Prostate gland (tissue), 2 donors: Measurements from ENCODE around the gene PARP1. TPM values are rescaled to one million over a fixed set of nuclear protein-coding genes. Genes with fewer than 3 reads are reported as not detected.

Experiments used
- DNase-seq: peaks from one replicate; pipeline ENCODE4 v3.0.0-alpha.2; 2019; ENCODE audit warnings: low spot score
- H3K27ac ChIP-seq, 2 donors: fragments of 200-600 bp; sonication (generic); 2 replicates each; pipeline ENCODE4 v1.5.1; 2017 to 2019
- H3K27me3 ChIP-seq: fragments of 200-600 bp; sonication (generic); replicated peaks from 2 replicates; pipeline ENCODE4 v1.5.1; 2019; ENCODE audit not compliant: insufficient read depth
- H3K36me3 ChIP-seq, 2 donors: fragments of 200-600 bp; sonication (generic); 1 replicate in 1 of 2; 2 replicates in 1 of 2; pipeline versions ENCODE4 v1.5.1 to v1.8.1; 2017 to 2019
- H3K4me1 ChIP-seq: fragments of 200-600 bp; sonication (generic); replicated peaks from 2 replicates; pipeline ENCODE4 v1.5.1; 2019
- H3K4me3 ChIP-seq, 2 donors: fragments of 200-600 bp; sonication (generic); 2 replicates each; pipeline ENCODE4 v1.5.1; 2017 to 2019
- H3K9me3 ChIP-seq: fragments of 200-600 bp; sonication (generic); 2 replicates; pipeline ENCODE4 v1.5.1; 2017
- CTCF ChIP-seq, 4 experiments: fragments of 200-600 bp in 2 of 4; fragments of 450-650 bp in 2 of 4; sonication (generic) in 2 of 4; IDR thresholded peaks; 1 replicate in 3 of 4; 2 replicates in 1 of 4; pipeline ENCODE4 v1.5.1; 2016 to 2019; ENCODE audit warnings: antibody characterized with exemption in 4 of 4, mild to moderate bottlenecking in 2 of 4, moderate library complexity in 2 of 4
- POLR2A ChIP-seq: fragments of 450-650 bp; IDR thresholded peaks from one replicate; pipeline ENCODE4 v1.6.1; 2016; ENCODE audit warnings: antibody characterized with exemption, mild to moderate bottlenecking
- POLR2AphosphoS5 ChIP-seq: sonication (generic); formaldehyde crosslinking; IDR thresholded peaks from one replicate; pipeline ENCODE4 v1.6.1; 2017; ENCODE audit warnings: antibody characterized with exemption
- WGBS: methylation state at CpG from one replicate; pipeline ENCODE4 v1.1.5; 2018; 5-methylcytosine and 5-hydroxymethylcytosine counted together
- intact Hi-C: fragments of 100-400 bp; cut with DNase I; formaldehyde crosslinking; loops from one replicate; pipeline ENCODE4 v1.14.2; 2022
- total RNA-seq, 2 donors: library from RNA; depleted of rRNA; stranded (reverse); fragments of >200 nt; gene quantifications; one replicate each; pipeline ENCODE4 v1.1.0, GENCODE V29; 2016

The PARP1 gene
- total RNA-seq, 2 donors from 2014 or later = 197 to 212 TPM

GRCh38 chr1:226320930-226321329 lies 87.0 kb downstream of the PARP1 start:
- Histone ChIP-seq H3K27ac (no peak overlapping the region), H3K4me3 (no peak overlapping the region), H3K27me3 (peaks cover 4% of the 10 kb centered on the region), H3K9me3 (no peaks in the 10 kb centered on the region), H3K36me3 (no peaks in the 10 kb centered on the region), H3K4me1 (no peaks in the 10 kb centered on the region)
- intact Hi-C loops = no loop called here
- 92% methylated on average over 10 of the region's 10 CpGs for WGBS
- no peak for DNase-seq
- TF ChIP-seq CTCF (IDR thresholded peaks at IDR 0.05) (no peak), POLR2A (no peak), POLR2AphosphoS5 (no peak)

GRCh38 chr1:226318471-226318870 lies 89.4 kb downstream of the PARP1 start:
- TF ChIP-seq CTCF (IDR thresholded peaks at IDR 0.05) (no peak), POLR2AphosphoS5 (no peak), POLR2A (no peak)

GRCh38 chr1:226314055-226314454 lies 93.8 kb downstream of the PARP1 start:
- TF ChIP-seq POLR2A (no peak), POLR2AphosphoS5 (no peak), CTCF (IDR thresholded peaks at IDR 0.05) (no peak)
- no peaks in the 10 kb centered on the region for H3K9me3 ChIP-seq
- H3K4me3 ChIP-seq = no peak overlapping the region
- no peak overlapping the region for H3K27ac ChIP-seq
- H3K4me1 ChIP-seq = no peaks in the 10 kb centered on the region
- no peaks in the 10 kb centered on the region for H3K36me3 ChIP-seq
- no peak for DNase-seq
- intact Hi-C loops = no loop called here
- H3K27me3 ChIP-seq = no peaks in the 10 kb centered on the region

More at GRCh38 chr1:226318471-226318870, 89.4 kb downstream of the PARP1 start:
- intact Hi-C loops = no loop called here
- peaks cover 4% of the 10 kb centered on the region for H3K27me3 ChIP-seq
- no peaks in the 10 kb centered on the region for H3K9me3 ChIP-seq
- 95% methylated on average over 5 of the region's 5 CpGs for WGBS
- no peak for DNase-seq
- H3K36me3 ChIP-seq = no peaks in the 10 kb centered on the region
- H3K4me3 ChIP-seq = no peak overlapping the region
- no peak overlapping the region for H3K27ac ChIP-seq
- no peaks in the 10 kb centered on the region for H3K4me1 ChIP-seq

- no peak overlapping the region for H3K27ac ChIP-seq
- no peaks in the 10 kb centered on the region for H3K27me3 ChIP-seq
- no peaks in the 10 kb centered on the region for H3K4me1 ChIP-seq
- intact Hi-C loops = no loop called here
- no peaks in the 10 kb centered on the region for H3K9me3 ChIP-seq
- DNase-seq = no peak
- WGBS = 93% methylated on average over 2 of the region's 2 CpGs
- H3K36me3 ChIP-seq = no peaks in the 10 kb centered on the region
- no peak overlapping the region for H3K4me3 ChIP-seq
- no peak for TF ChIP-seq POLR2A
Measured at GRCh38 chr1:226312065-226312464, 95.8 kb downstream of the PARP1 start.

- TF ChIP-seq CTCF (IDR thresholded peaks at IDR 0.05) (no peak), POLR2A (no peak), POLR2AphosphoS5 (no peak)
- Histone ChIP-seq H3K36me3 (no peaks in the 10 kb centered on the region), H3K4me1 (no peaks in the 10 kb centered on the region), H3K27ac (no peak overlapping the region), H3K4me3 (no peak overlapping the region), H3K9me3 (no peaks in the 10 kb centered on the region), H3K27me3 (no peaks in the 10 kb centered on the region)
- DNase-seq = no peak
- WGBS = 96% methylated on average over 7 of the region's 7 CpGs
- intact Hi-C loops = no loop called here
Measured at GRCh38 chr1:226311376-226311775, 96.5 kb downstream of the PARP1 start.

Other genes with a start within 250 kb of the PARP1 start
- gene ACBD3, start 221.4 kb downstream of the PARP1 start, total RNA-seq = 10 to 100 TPM; 42.0 to 46.7 TPM
- gene MIXL1, start 184.4 kb downstream of the PARP1 start, total RNA-seq = 1 to 10 TPM in 1 of 2 donors, not detected in 1; 1.1 TPM
- gene LIN9, start 98.9 kb downstream of the PARP1 start, total RNA-seq = 1 to 10 TPM; 3.9 to 8.0 TPM
- gene STUM, start 140.7 kb upstream of the PARP1 start, total RNA-seq = 1 to 10 TPM; 1.9 to 4.3 TPM